22Rv1 (cell line): ENCODE measurements around the gene ZNF101.

Source experiments
- H3K27ac ChIP-seq: fragments of 450-650 bp; 2 replicates; pipeline ENCODE4 v1.5.1; 2017
- CTCF ChIP-seq: fragments of 450-650 bp; IDR thresholded peaks from 2 replicates; pipeline ENCODE4 v1.5.1; 2017; ENCODE audit warnings: mild to moderate bottlenecking
- ZFX ChIP-seq: fragments of 450-650 bp; IDR thresholded peaks from 2 replicates; pipeline ENCODE4 v1.6.1; 2017; ENCODE audit warnings: antibody characterized with exemption, borderline replicate concordance

The ZNF101 gene

GRCh38 chr19:19668230-19669012 is at the start of gene ZNF101:
TSS of gene ZNF101 (plus strand) at chr19:19668839. CDS start at chr19:19668964, 125 bp downstream.
- TF ChIP-seq ZFX (no peak), CTCF (no peak)
- H3K27ac ChIP-seq, result peak within 1 kb of the TSS; percentile 59

GRCh38 chr19:19619181-19619848 is 49.3 kb upstream of the ZNF101 start:
- no peak overlapping the region for H3K27ac ChIP-seq
- TF ChIP-seq CTCF (no peak), ZFX (no peak)

GRCh38 chr19:19619849-19620210 is 48.8 kb upstream of the ZNF101 start:
- no peak overlapping the region for H3K27ac ChIP-seq
- TF ChIP-seq CTCF (no peak), ZFX (no peak)

GRCh38 chr19:19623383-19623782 is 45.3 kb upstream of the ZNF101 start:
- H3K27ac ChIP-seq, result no peak overlapping the region
- TF ChIP-seq CTCF (no peak), ZFX (no peak)

- TF ChIP-seq CTCF (no peak), ZFX (no peak)
These were observed 44.5 kb upstream of the ZNF101 start for GRCh38 chr19:19624032-19624570.

DNA sequence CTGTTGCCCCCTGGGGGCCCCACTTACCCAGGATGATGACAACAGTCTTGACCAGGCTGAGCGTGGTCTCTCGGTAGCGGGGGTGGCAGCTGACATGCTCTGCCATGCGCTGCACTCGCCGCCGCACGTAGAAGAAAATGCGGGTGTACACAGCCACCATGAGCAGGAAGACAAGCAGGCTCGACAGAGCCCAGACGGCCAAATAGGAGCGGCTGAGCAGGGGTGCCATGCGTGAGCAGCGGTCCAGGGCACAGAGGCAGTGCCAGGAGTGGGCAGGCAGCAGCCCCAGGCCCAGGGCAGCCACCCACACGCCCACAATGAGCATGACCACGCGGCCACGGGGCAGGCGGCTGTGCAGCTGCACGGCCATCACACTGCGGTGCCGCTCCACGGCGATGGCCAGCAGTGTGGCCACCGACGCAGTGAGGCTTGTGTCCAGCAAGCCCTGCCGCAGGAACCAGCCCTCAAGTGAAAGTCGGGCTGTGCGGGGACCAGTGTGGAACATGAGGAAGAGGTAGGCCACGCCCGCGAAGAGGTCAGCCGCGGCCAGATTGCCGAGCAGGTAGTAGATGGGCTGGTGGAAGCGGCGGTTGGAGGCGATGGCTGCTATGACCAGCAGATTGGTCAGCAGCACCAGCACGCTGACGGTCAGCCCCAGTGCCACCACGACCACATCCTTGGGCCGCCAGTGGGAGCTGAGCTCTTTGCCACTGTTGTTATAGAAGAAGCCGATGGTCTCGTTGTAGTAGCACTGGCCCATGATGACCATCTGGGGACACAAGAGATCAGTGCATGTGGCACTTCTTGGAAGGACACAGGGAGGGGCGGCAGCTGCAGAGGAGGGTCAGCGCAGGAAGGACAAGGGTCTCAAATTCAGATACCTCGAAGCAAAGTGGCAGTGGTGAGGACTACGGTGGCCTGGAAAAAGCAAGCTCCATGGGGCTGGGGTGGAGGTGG is 41.8 kb upstream of the ZNF101 start:
- no peak overlapping the region for H3K27ac ChIP-seq
- TF ChIP-seq CTCF (no peak), ZFX (no peak)

More at GRCh38 chr19:19624032-19624570, 44.5 kb upstream of the ZNF101 start:
- H3K27ac ChIP-seq, result no peak overlapping the region
